ENCODE results near the gene CLMP.

DNA sequence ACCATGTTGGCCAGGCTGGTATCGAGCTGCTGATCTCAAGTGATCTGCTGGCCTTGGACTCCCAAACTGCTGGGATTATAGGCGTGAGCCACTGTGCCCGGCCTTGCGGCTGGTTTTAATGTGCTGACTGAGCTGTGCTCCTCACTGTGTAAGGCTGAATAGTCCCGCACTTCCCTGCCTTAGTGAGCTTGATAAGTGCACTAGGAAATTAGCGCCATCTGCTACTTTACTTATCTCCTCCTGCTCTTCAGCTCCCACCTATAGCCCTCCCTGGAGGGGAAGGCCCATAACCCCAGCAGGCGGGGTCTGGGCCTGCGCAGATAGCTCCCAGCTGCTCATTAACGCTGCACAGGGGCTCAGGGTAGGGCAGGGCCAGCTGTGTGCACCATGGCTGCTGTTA lies 49.4 kb downstream of the CLMP start:
- TF ChIP-seq POLR2A (IDR thresholded peaks at IDR 0.05; ENCODE audit: low read length) (no peak), GATA1 (IDR thresholded peaks at IDR 0.05; ENCODE audit: low read depth, low read length) (no peak)
